ENCODE measurements around the gene FAM9C. TPM values are rescaled to one million over a fixed set of nuclear protein-coding genes. Genes with fewer than 3 reads are reported as not detected.

Gene FAM9C
- total RNA-seq, result not detected in 2 replicates
- long read RNA-seq, result 0 reads

DNA sequence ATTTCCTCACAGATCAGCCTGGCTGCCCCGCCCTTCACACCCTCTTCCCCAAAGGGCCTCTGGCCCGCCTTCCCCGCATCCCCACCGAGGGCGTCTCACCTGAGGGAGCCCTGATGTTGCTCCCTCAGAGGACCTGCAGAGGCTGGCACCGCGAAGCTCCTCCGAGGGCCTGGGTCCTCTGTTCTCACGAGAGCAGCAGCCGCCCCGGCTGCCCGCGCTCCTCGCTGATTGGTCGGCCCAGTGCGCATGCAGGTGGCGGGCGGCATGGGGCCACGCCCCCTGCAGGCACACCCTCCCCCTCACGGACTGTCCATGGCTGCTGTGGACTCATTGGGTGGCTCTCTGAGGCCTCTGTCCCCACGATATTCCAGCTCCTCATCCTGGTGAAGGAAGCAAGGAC lies at the start of gene FAM9C:
Gene FAM9C (minus strand): TSS at position 180 of the 400 bp plus-strand sequence. CDS start 831 bp downstream, outside the sequence.
- no peak for DNase-seq (ENCODE audit: extremely low spot score, unreplicated experiment)
- no peaks in the 10 kb centered on the region for H3K27me3 Mint-ChIP-seq (ENCODE audit: unreplicated experiment)
- H3K36me3 Mint-ChIP-seq (ENCODE audit: unreplicated experiment), result no peaks in the 10 kb centered on the region
- H3K27ac Mint-ChIP-seq (ENCODE audit: unreplicated experiment), result no peak within 1 kb of the TSS
- H3K4me3 Mint-ChIP-seq (ENCODE audit: unreplicated experiment), result no peak within 1 kb of the TSS
- peaks cover 4% of the 10 kb centered on the region for H3K9me3 Mint-ChIP-seq (ENCODE audit: unreplicated experiment)
- no peak for TF ChIP-seq CTCF (IDR thresholded peaks at IDR 0.05)
- peaks cover 11% of the 10 kb centered on the region for H3K4me1 Mint-ChIP-seq (ENCODE audit: unreplicated experiment)

- peak overlapping the region; percentile 94 for H3K27ac Mint-ChIP-seq (ENCODE audit: unreplicated experiment)
- peaks cover 36% of the 10 kb centered on the region for H3K4me1 Mint-ChIP-seq (ENCODE audit: unreplicated experiment)
- H3K36me3 Mint-ChIP-seq (ENCODE audit: unreplicated experiment), result no peaks in the 10 kb centered on the region
- DNase-seq (ENCODE audit: extremely low spot score, unreplicated experiment), result no peak
- H3K9me3 Mint-ChIP-seq (ENCODE audit: unreplicated experiment), result peaks cover 5% of the 10 kb centered on the region
- no peak overlapping the region for H3K4me3 Mint-ChIP-seq (ENCODE audit: unreplicated experiment)
- no peaks in the 10 kb centered on the region for H3K27me3 Mint-ChIP-seq (ENCODE audit: unreplicated experiment)
- TF ChIP-seq CTCF (IDR thresholded peaks at IDR 0.05), result no peak
These were observed 49.2 kb upstream of the FAM9C start for GRCh38 chrX:13093529-13094140.

GRCh38 chrX:13092455-13092941 lies 48.1 kb upstream of the FAM9C start:
- no peaks in the 10 kb centered on the region for H3K27me3 Mint-ChIP-seq (ENCODE audit: unreplicated experiment)
- no peak for TF ChIP-seq CTCF (IDR thresholded peaks at IDR 0.05)
- no peak overlapping the region for H3K4me3 Mint-ChIP-seq (ENCODE audit: unreplicated experiment)
- peaks cover 35% of the 10 kb centered on the region for H3K4me1 Mint-ChIP-seq (ENCODE audit: unreplicated experiment)
- H3K9me3 Mint-ChIP-seq (ENCODE audit: unreplicated experiment), result peaks cover 5% of the 10 kb centered on the region
- no peak for DNase-seq (ENCODE audit: extremely low spot score, unreplicated experiment)
- no peaks in the 10 kb centered on the region for H3K36me3 Mint-ChIP-seq (ENCODE audit: unreplicated experiment)
- no peak overlapping the region for H3K27ac Mint-ChIP-seq (ENCODE audit: unreplicated experiment)

- peaks cover 34% of the 10 kb centered on the region for H3K4me1 Mint-ChIP-seq (ENCODE audit: unreplicated experiment)
- H3K27me3 Mint-ChIP-seq (ENCODE audit: unreplicated experiment), result no peaks in the 10 kb centered on the region
- no peak for DNase-seq (ENCODE audit: extremely low spot score, unreplicated experiment)
- no peaks in the 10 kb centered on the region for H3K36me3 Mint-ChIP-seq (ENCODE audit: unreplicated experiment)
- no peak overlapping the region for H3K4me3 Mint-ChIP-seq (ENCODE audit: unreplicated experiment)
- H3K9me3 Mint-ChIP-seq (ENCODE audit: unreplicated experiment), result no peaks in the 10 kb centered on the region
- H3K27ac Mint-ChIP-seq (ENCODE audit: unreplicated experiment), result no peak overlapping the region
- TF ChIP-seq CTCF (IDR thresholded peaks at IDR 0.05), result no peak
These were observed 46.8 kb upstream of the FAM9C start for GRCh38 chrX:13091111-13091765.

- H3K9me3 Mint-ChIP-seq (ENCODE audit: unreplicated experiment), result no peaks in the 10 kb centered on the region
- peaks cover 29% of the 10 kb centered on the region for H3K4me1 Mint-ChIP-seq (ENCODE audit: unreplicated experiment)
- no peaks in the 10 kb centered on the region for H3K27me3 Mint-ChIP-seq (ENCODE audit: unreplicated experiment)
- H3K27ac Mint-ChIP-seq (ENCODE audit: unreplicated experiment), result no peak overlapping the region
- no peaks in the 10 kb centered on the region for H3K36me3 Mint-ChIP-seq (ENCODE audit: unreplicated experiment)
- H3K4me3 Mint-ChIP-seq (ENCODE audit: unreplicated experiment), result no peak overlapping the region
- TF ChIP-seq CTCF (IDR thresholded peaks at IDR 0.05), result no peak
- no peak for DNase-seq (ENCODE audit: extremely low spot score, unreplicated experiment)
These were observed 46.1 kb upstream of the FAM9C start for GRCh38 chrX:13090339-13091110.

Data from osteocyte (in vitro differentiated cells).